Chondrocyte (in vitro differentiated cells): Measurements from ENCODE around the gene RBMS1. TPM values are rescaled to one million over a fixed set of nuclear protein-coding genes. Genes with fewer than 3 reads are reported as not detected.

ENCODE experiments used
- DNase-seq: peaks from one replicate; pipeline ENCODE4 v3.0.0; 2021; ENCODE audit warnings: mixed read lengths, low spot score
- H3K27ac Mint-ChIP-seq: one replicate; pipeline ENCODE4 v1.8.0; 2021; ENCODE audit warnings: mild to moderate bottlenecking, moderate library complexity, mixed read lengths; ENCODE audit not compliant: unreplicated experiment
- H3K27me3 Mint-ChIP-seq: 2 replicates; pipeline ENCODE4 v1.8.0; 2021; ENCODE audit warnings: low read depth, mixed read lengths
- H3K36me3 Mint-ChIP-seq: 2 replicates; pipeline ENCODE4 v1.8.0; 2021; ENCODE audit warnings: low read depth, mixed read lengths
- H3K4me1 Mint-ChIP-seq: 2 replicates; pipeline ENCODE4 v1.8.0; 2021; ENCODE audit warnings: low read depth, mild to moderate bottlenecking, mixed read lengths
- H3K4me3 Mint-ChIP-seq: one replicate; pipeline ENCODE4 v1.8.0; 2021; ENCODE audit warnings: mild to moderate bottlenecking, moderate library complexity, mixed read lengths; ENCODE audit not compliant: unreplicated experiment
- H3K9me3 Mint-ChIP-seq: 2 replicates; pipeline ENCODE4 v1.8.0; 2021; ENCODE audit warnings: low read depth, mixed read lengths
- total RNA-seq: library from RNA; stranded (reverse); gene quantifications from 3 replicates; pipeline ENCODE4 v1.2.1, GENCODE V29; 2021
- TF ChIP-seq, protein P1 (sequence below): fragments of 200-600 bp; sonication (generic); IDR thresholded peaks from 2 replicates; pipeline ENCODE4 v1.5.0; 2021; ENCODE audit warnings: antibody characterized with exemption, mild to moderate bottlenecking, moderate library complexity

RBMS1 gene
- total RNA-seq, 1 donor from 2014 or later = 133 TPM

DNA sequence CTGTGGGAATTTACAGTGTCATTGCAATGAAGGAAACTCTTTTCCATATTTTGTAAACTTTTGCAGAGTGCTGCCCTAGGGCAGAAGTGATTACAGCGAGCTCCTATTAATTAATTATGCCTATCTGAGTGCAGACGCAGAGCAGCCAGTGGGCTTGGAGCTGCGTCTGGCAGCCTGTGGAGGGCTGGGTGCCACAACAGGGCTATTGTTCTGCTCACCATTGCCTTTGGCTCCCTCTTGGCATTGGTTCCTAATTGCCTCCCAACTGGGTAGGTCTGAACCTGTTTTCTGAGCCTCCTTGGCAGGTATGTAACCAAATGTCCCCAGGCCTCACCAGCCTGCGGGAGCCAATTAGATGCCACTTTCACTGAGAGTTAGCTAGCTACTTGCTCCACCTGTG is 267.9 kb downstream of the RBMS1 start:
- Mint-ChIP-seq H3K4me1 (peaks cover 96% of the 10 kb centered on the region), H3K36me3 (no peaks in the 10 kb centered on the region), H3K4me3 (no peak overlapping the region), H3K27ac (peak overlapping the region; percentile 96), H3K27me3 (no peaks in the 10 kb centered on the region), H3K9me3 (no peaks in the 10 kb centered on the region)
- TF ChIP-seq, protein P1, sequence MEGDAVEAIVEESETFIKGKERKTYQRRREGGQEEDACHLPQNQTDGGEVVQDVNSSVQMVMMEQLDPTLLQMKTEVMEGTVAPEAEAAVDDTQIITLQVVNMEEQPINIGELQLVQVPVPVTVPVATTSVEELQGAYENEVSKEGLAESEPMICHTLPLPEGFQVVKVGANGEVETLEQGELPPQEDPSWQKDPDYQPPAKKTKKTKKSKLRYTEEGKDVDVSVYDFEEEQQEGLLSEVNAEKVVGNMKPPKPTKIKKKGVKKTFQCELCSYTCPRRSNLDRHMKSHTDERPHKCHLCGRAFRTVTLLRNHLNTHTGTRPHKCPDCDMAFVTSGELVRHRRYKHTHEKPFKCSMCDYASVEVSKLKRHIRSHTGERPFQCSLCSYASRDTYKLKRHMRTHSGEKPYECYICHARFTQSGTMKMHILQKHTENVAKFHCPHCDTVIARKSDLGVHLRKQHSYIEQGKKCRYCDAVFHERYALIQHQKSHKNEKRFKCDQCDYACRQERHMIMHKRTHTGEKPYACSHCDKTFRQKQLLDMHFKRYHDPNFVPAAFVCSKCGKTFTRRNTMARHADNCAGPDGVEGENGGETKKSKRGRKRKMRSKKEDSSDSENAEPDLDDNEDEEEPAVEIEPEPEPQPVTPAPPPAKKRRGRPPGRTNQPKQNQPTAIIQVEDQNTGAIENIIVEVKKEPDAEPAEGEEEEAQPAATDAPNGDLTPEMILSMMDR = no peak
- no peak for DNase-seq

DNA sequence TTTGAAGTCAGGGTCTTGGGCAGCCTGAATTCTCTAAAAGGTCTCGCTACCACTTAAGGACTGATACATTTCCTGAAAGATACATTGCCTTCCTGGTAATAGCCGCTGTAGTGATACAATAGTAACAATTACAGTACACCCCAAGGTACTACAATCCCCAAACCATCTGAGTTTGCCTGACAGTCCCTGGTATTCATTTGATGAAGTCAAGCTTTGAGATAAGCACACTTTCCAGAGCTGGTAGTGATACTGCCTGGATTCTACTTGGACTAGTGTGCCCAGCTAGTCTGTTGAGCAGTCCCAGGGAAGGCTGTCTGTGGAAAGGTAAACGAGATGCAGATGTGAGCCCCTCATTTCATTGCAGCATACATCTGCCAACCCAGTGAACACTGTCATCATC is 269.1 kb downstream of the RBMS1 start:
- H3K27me3 Mint-ChIP-seq = no peaks in the 10 kb centered on the region
- DNase-seq = no peak
- H3K4me1 Mint-ChIP-seq = peaks cover 99% of the 10 kb centered on the region
- H3K36me3 Mint-ChIP-seq = no peaks in the 10 kb centered on the region
- no peak overlapping the region for H3K4me3 Mint-ChIP-seq
- peak overlapping the region; percentile 96 for H3K27ac Mint-ChIP-seq
- TF ChIP-seq, protein P1 = no peak
- H3K9me3 Mint-ChIP-seq = no peaks in the 10 kb centered on the region

DNA sequence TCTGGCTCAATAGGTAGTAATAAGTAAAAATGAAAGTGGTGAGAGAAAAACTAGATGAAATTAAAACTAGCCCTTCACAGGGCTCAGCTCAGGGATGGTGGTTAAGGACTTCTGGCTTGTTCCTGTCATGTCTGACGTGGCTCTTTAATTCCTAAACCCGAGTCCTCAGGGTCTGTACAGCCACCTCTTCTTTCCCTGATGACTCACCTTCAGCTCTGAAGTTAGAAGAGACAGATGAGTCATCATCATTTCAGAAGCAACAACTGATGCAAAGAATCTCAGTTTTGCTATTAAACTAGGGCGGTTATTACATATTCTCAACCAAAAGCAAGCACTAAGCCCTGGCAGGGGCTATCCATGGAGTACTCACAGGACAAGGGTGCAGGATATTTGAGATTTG is 269.5 kb downstream of the RBMS1 start:
- H3K27me3 Mint-ChIP-seq = no peaks in the 10 kb centered on the region
- H3K27ac Mint-ChIP-seq = peak overlapping the region; percentile 96
- no peak for DNase-seq
- no peaks in the 10 kb centered on the region for H3K36me3 Mint-ChIP-seq
- H3K4me3 Mint-ChIP-seq = no peak overlapping the region
- peaks cover 98% of the 10 kb centered on the region for H3K4me1 Mint-ChIP-seq
- TF ChIP-seq, protein P1 = no peak
- no peaks in the 10 kb centered on the region for H3K9me3 Mint-ChIP-seq

DNA sequence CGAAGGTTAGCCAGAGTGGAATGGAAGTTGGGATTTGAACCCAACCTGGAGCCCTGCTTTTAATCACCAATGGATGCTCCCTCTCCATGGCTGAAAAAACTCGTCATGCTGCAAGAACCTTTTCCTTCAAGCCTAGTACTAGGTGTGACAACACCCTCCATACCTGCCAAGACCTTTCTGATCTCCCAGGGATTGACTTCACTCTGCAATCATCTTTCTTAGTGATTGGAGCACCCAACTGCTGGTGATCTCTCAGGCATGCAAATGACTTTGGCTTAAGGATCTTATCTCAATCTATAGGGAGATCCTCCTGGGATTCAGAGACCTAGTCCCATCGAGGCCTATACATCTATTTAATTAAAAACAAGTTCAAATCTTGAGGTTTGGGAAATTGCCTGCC is 270.0 kb downstream of the RBMS1 start:
- TF ChIP-seq, protein P1 = no peak
- Mint-ChIP-seq H3K4me3 (no peak overlapping the region), H3K36me3 (no peaks in the 10 kb centered on the region), H3K4me1 (peaks cover 93% of the 10 kb centered on the region), H3K27me3 (no peaks in the 10 kb centered on the region), H3K9me3 (no peaks in the 10 kb centered on the region), H3K27ac (peak overlapping the region; percentile 96)
- no peak for DNase-seq

DNA sequence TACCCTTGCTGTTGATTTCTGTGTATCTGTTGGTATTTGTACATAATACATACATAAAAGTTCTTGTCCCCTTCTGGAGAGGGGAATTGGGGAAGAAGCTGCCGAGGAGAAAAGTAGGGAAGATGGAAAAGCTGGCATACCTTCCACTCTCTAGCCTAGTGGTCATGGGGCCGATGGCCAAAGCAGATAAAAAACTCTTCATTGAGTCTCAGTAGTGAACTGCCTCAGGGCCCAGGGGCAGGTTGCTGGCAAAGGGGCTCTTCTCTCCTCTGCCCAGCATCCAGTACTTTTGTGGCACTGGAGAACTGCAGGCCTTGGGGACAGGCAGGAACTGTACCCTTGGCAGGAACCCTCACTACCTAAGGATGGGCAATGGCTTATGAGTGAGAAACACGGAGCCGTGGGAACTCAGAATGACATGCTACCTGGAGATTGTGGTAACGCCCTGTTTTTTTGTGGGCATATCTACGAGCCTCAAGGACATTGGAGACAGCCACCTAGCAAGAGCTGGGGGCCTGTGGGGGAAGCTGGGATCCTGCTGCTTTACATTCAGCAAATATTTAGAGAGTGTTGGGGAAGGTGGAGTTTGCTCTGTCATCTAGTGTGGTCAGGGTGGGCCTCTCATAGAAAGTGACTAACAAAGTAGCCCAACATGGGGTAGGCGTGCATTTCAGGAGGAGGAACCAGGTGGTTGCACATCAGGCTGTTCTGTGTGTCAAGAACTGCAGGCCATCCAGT is 270.9 kb downstream of the RBMS1 start:
- no peaks in the 10 kb centered on the region for H3K27me3 Mint-ChIP-seq
- no peak for DNase-seq
- no peaks in the 10 kb centered on the region for H3K9me3 Mint-ChIP-seq
- H3K36me3 Mint-ChIP-seq = no peaks in the 10 kb centered on the region
- peaks cover 88% of the 10 kb centered on the region for H3K4me1 Mint-ChIP-seq
- peak overlapping the region; percentile 96 for H3K27ac Mint-ChIP-seq
- TF ChIP-seq, protein P1 = no peak
- no peak overlapping the region for H3K4me3 Mint-ChIP-seq
